Loucy (cell line): Measurements from ENCODE around the gene MIA2.

ENCODE experiments used
- H2AFZ ChIP-seq: fragments of 200-600 bp; sonication (generic); 2 replicates; pipeline ENCODE4 v1.6.0; 2016; ENCODE audit warnings: antibody characterized with exemption, mild to moderate bottlenecking, low read length, moderate library complexity
- H3F3A ChIP-seq: fragments of 200-600 bp; 2 replicates; pipeline ENCODE4 v1.6.0; 2016; ENCODE audit warnings: antibody characterized with exemption, low read depth, mild to moderate bottlenecking
- H3K27me3 ChIP-seq: fragments of 200-600 bp; sonication (generic); 2 replicates; pipeline ENCODE4 v1.6.1; 2014; ENCODE audit warnings: low read length, mild to moderate bottlenecking; ENCODE audit not compliant: insufficient read depth, poor library complexity, severe bottlenecking
- H3K36me3 ChIP-seq: fragments of 200-600 bp; sonication (generic); 2 replicates; pipeline ENCODE4 v1.6.1; 2016; ENCODE audit warnings: low read length; ENCODE audit not compliant: insufficient read depth
- H3K4me1 ChIP-seq: fragments of 200-600 bp; sonication (generic); 2 replicates; pipeline ENCODE4 v1.5.1; 2014; ENCODE audit warnings: low read length, mild to moderate bottlenecking; ENCODE audit not compliant: insufficient read depth, poor library complexity, severe bottlenecking
- H3K4me2 ChIP-seq: fragments of 200-600 bp; sonication (generic); 2 replicates; pipeline ENCODE4 v1.6.0; 2014; ENCODE audit warnings: antibody characterized with exemption, low read length, low read depth, mild to moderate bottlenecking; ENCODE audit not compliant: poor library complexity, severe bottlenecking
- H3K4me3 ChIP-seq: fragments of 200-600 bp; sonication (generic); 2 replicates; pipeline ENCODE4 v1.5.1; 2014; ENCODE audit warnings: low read length, mild to moderate bottlenecking, mixed read lengths; ENCODE audit not compliant: poor library complexity, severe bottlenecking
- H3K79me2 ChIP-seq: fragments of 200-600 bp; sonication (generic); 2 replicates; pipeline ENCODE4 v1.6.1; 2014; ENCODE audit warnings: low read length; ENCODE audit not compliant: insufficient read depth
- H3K9ac ChIP-seq: fragments of 200-600 bp; sonication (generic); 2 replicates; pipeline ENCODE4 v1.6.0; 2014; ENCODE audit warnings: mild to moderate bottlenecking, low read depth, low read length, moderate library complexity; ENCODE audit not compliant: poor library complexity, severe bottlenecking
- H3K9me2 ChIP-seq: fragments of 200-600 bp; sonication (generic); replicated peaks from 2 replicates; pipeline ENCODE4 v1.6.1; 2016; ENCODE audit warnings: low read depth, low read length, mixed read lengths
- H3K9me3 ChIP-seq: fragments of 200-600 bp; sonication (generic); 2 replicates; pipeline ENCODE4 v1.6.1; 2014; ENCODE audit warnings: mild to moderate bottlenecking, antibody characterized with exemption, low read length, low read depth; ENCODE audit not compliant: insufficient read depth
- H4K20me1 ChIP-seq: fragments of 200-600 bp; sonication (generic); 2 replicates; pipeline ENCODE4 v1.6.0; 2014; ENCODE audit warnings: antibody characterized with exemption, low read length, mild to moderate bottlenecking; ENCODE audit not compliant: insufficient read depth, poor library complexity, severe bottlenecking
- EZH2phosphoT487 ChIP-seq: fragments of 200-600 bp; IDR thresholded peaks from 2 replicates; pipeline ENCODE4 v1.6.1; 2018; ENCODE audit warnings: antibody characterized with exemption, mild to moderate bottlenecking, moderate library complexity, borderline replicate concordance
- TF ChIP-seq, protein P1 (sequence below): fragments of 200-600 bp; sonication (generic); conservative IDR thresholded peaks from 2 replicates; pipeline ENCODE4 v1.5.1; 2014; ENCODE audit warnings: mild to moderate bottlenecking, antibody characterized with exemption, low read length

MIA2 gene

DNA sequence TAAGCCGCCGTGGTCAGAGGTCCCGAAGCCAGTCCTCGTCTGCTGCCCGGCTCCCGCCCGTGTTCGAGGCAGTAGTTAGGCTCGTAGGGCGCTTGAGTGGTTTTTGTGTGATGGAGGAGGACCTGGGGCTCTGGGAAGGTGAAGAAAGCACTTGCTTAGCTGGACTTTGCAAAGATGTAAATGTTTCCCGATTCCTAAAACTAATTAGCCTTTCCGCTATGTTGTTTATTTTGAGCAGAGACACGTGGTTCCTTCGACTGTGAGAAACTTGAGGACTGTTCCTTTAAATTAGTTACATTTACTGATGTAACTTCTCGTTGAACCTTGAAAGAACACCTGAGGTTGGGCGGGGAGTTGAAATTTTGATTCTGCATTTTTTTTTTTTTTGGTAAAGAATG, 33.9 kb downstream of the MIA2 start:
- H3K4me2 ChIP-seq: peak overlapping the region; percentile 92
- peaks cover 29% of the 10 kb centered on the region for H3K4me1 ChIP-seq
- H3K27me3 ChIP-seq: no peaks in the 10 kb centered on the region
- peak overlapping the region; percentile 99 for H2AFZ ChIP-seq
- H3F3A ChIP-seq: no peaks in the 10 kb centered on the region
- H3K9me2 ChIP-seq: no peaks in the 10 kb centered on the region
- peaks cover 12% of the 10 kb centered on the region for H4K20me1 ChIP-seq
- peaks cover 6% of the 10 kb centered on the region; the same call in 1 of the 2 replicates for H3K9me3 ChIP-seq
- H3K36me3 ChIP-seq: no peaks in the 10 kb centered on the region
- H3K79me2 ChIP-seq: peaks cover 46% of the 10 kb centered on the region
- peak overlapping the region; percentile 80 for H3K4me3 ChIP-seq
- H3K9ac ChIP-seq: peak overlapping the region; percentile 75
- no peak for TF ChIP-seq EZH2phosphoT487
- TF ChIP-seq, protein P1, sequence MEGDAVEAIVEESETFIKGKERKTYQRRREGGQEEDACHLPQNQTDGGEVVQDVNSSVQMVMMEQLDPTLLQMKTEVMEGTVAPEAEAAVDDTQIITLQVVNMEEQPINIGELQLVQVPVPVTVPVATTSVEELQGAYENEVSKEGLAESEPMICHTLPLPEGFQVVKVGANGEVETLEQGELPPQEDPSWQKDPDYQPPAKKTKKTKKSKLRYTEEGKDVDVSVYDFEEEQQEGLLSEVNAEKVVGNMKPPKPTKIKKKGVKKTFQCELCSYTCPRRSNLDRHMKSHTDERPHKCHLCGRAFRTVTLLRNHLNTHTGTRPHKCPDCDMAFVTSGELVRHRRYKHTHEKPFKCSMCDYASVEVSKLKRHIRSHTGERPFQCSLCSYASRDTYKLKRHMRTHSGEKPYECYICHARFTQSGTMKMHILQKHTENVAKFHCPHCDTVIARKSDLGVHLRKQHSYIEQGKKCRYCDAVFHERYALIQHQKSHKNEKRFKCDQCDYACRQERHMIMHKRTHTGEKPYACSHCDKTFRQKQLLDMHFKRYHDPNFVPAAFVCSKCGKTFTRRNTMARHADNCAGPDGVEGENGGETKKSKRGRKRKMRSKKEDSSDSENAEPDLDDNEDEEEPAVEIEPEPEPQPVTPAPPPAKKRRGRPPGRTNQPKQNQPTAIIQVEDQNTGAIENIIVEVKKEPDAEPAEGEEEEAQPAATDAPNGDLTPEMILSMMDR: no peak

DNA sequence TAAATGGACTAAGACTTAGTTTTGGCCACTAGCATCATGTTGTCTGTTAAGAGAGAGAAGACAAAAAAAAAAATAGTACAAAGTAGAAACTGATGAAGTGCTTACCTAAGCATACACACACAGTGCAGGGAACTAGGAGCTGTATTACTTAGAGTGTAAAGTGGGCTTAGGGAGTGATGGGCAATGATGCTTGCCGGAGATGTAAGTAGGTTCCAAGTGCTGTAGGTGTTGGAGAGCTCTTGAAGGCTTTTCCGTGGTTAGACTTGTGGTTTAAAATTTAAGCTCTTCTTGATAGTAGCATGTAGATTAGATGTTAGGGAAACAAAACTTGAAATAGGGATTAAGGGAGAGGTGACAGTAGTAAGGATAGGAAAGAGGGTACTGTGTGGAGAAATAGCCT, 34.7 kb downstream of the MIA2 start:
- Histone ChIP-seq H3K9me2 (no peaks in the 10 kb centered on the region), H3K9me3 (peaks cover 10% of the 10 kb centered on the region; the same call in 1 of the 2 replicates), H4K20me1 (peaks cover 12% of the 10 kb centered on the region), H3F3A (no peaks in the 10 kb centered on the region), H3K4me1 (peaks cover 29% of the 10 kb centered on the region), H2AFZ (no peak overlapping the region), H3K36me3 (no peaks in the 10 kb centered on the region), H3K79me2 (peaks cover 52% of the 10 kb centered on the region), H3K4me2 (peak overlapping the region; percentile 92), H3K9ac (peak overlapping the region; percentile 75), H3K27me3 (no peaks in the 10 kb centered on the region), H3K4me3 (peak overlapping the region; percentile 80)
- TF ChIP-seq EZH2phosphoT487: no peak
- TF ChIP-seq, protein P1: no peak

DNA sequence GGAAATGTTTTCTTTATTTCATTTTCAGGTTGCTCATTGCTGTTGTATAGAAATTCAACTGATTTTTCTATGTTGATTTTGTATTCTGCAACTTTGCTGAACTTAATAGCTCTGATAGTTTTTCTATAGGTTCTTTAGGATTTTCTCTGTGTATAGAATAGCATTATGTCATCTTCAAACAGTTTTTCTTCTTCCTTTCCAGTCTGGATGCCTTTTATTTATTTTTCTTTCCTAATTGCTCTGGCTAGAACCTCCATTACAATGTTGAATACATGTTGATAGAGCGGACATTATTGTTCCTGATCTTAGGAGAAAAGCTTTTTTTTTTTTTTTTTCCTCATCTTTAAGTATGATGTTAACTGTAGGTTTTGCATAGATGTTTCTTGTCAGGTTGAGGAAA, 39.2 kb downstream of the MIA2 start:
- H3K27me3 ChIP-seq: no peaks in the 10 kb centered on the region
- H4K20me1 ChIP-seq: peaks cover 11% of the 10 kb centered on the region
- H3K9me3 ChIP-seq: peaks cover 11% of the 10 kb centered on the region; the same call in 1 of the 2 replicates
- TF ChIP-seq, protein P1: no peak
- TF ChIP-seq EZH2phosphoT487: no peak
- no peak overlapping the region for H2AFZ ChIP-seq
- H3K79me2 ChIP-seq: peaks cover 72% of the 10 kb centered on the region
- H3K9ac ChIP-seq: no peak overlapping the region
- no peaks in the 10 kb centered on the region for H3K36me3 ChIP-seq
- H3K4me1 ChIP-seq: peaks cover 20% of the 10 kb centered on the region
- H3F3A ChIP-seq: no peaks in the 10 kb centered on the region
- H3K4me2 ChIP-seq: no peak overlapping the region
- H3K4me3 ChIP-seq: no peak overlapping the region
- no peaks in the 10 kb centered on the region for H3K9me2 ChIP-seq
